ENCODE results near the gene ATOSB.
"Not testable (repeated sequence)": the region's sequence is repeated elsewhere in the genome, so short reads cannot be mapped to it uniquely, and the experiment has no call there.

The ATOSB gene

GRCh38 chr9:35162605-35163315, 47.1 kb upstream of the ATOSB start:
- Histone ChIP-seq H3K36me3 (ENCODE audit: insufficient read depth, low read length) (no peaks in the 10 kb centered on the region), H3K27ac (ENCODE audit: low read length) (no peak overlapping the region), H3K9me3 (ENCODE audit: insufficient read depth, low read length, severe bottlenecking) (no peaks in the 10 kb centered on the region), H3K9ac (ENCODE audit: low read depth, low read length) (no peak overlapping the region), H3K27me3 (ENCODE audit: insufficient read depth, low read length, poor library complexity) (peaks cover 5% of the 10 kb centered on the region), H3K79me2 (ENCODE audit: insufficient read depth, low read length) (no peaks in the 10 kb centered on the region), H3K4me1 (ENCODE audit: insufficient read depth, low read length) (no peaks in the 10 kb centered on the region), H3K4me3 (ENCODE audit: low read depth in 1 of 2, low read length in 2 of 2) (no peak overlapping the region), H2AFZ (ENCODE audit: low read depth, low read length) (no peak overlapping the region), H4K20me1 (ENCODE audit: insufficient read depth, low read length) (no peaks in the 10 kb centered on the region), H3K4me2 (ENCODE audit: insufficient read depth, low read length) (no peak overlapping the region)
- DNase-seq (no peak), ATAC-seq (ENCODE audit: insufficient read depth, low read depth) (no peak)
- TF ChIP-seq EZH2 (IDR thresholded peaks at IDR 0.05; ENCODE audit: borderline replicate concordance, low read depth, low read length, severe bottlenecking) (no peak), CTCF (IDR thresholded peaks at IDR 0.05; ENCODE audit: borderline replicate concordance, extremely low read depth, low read length, poor library complexity, severe bottlenecking) (no peak)

- Histone ChIP-seq H4K20me1 (ENCODE audit: insufficient read depth, low read length) (no peaks in the 10 kb centered on the region), H3K4me3 (ENCODE audit: low read depth in 1 of 2, low read length in 2 of 2) (no peak within 1 kb of the TSS), H3K4me1 (ENCODE audit: insufficient read depth, low read length) (no peaks in the 10 kb centered on the region), H3K9me3 (ENCODE audit: insufficient read depth, low read length, severe bottlenecking) (no peaks in the 10 kb centered on the region), H2AFZ (ENCODE audit: low read depth, low read length) (no peak within 1 kb of the TSS), H3K4me2 (ENCODE audit: insufficient read depth, low read length) (no peak within 1 kb of the TSS), H3K36me3 (ENCODE audit: insufficient read depth, low read length) (no peaks in the 10 kb centered on the region), H3K79me2 (ENCODE audit: insufficient read depth, low read length) (no peaks in the 10 kb centered on the region), H3K27ac (ENCODE audit: low read length) (no peak within 1 kb of the TSS), H3K9ac (ENCODE audit: low read depth, low read length) (no peak within 1 kb of the TSS), H3K27me3 (ENCODE audit: insufficient read depth, low read length, poor library complexity) (peaks cover 5% of the 10 kb centered on the region)
- no peak for TF ChIP-seq CTCF (IDR thresholded peaks at IDR 0.05; ENCODE audit: borderline replicate concordance, extremely low read depth, low read length, poor library complexity, severe bottlenecking)
- no peak for TF ChIP-seq EZH2 (IDR thresholded peaks at IDR 0.05; ENCODE audit: borderline replicate concordance, low read depth, low read length, severe bottlenecking)
- DNase-seq (no peak), ATAC-seq (ENCODE audit: insufficient read depth, low read depth) (no peak)
Observed at GRCh38 chr9:35161713-35162604, 46.3 kb upstream of the ATOSB start, which contains the start of gene UNC13B. TSS of gene UNC13B (plus strand) at chr9:35162009. CDS start at chr9:35162284, 275 bp downstream.

- TF ChIP-seq EZH2 (IDR thresholded peaks at IDR 0.05; ENCODE audit: borderline replicate concordance, low read depth, low read length, severe bottlenecking), result no peak
- TF ChIP-seq CTCF (IDR thresholded peaks at IDR 0.05; ENCODE audit: borderline replicate concordance, extremely low read depth, low read length, poor library complexity, severe bottlenecking), result no peak
- H3K4me2 ChIP-seq (ENCODE audit: insufficient read depth, low read length), result no peak overlapping the region
- no peaks in the 10 kb centered on the region for H3K79me2 ChIP-seq (ENCODE audit: insufficient read depth, low read length)
- DNase-seq (no peak), ATAC-seq (ENCODE audit: insufficient read depth, low read depth) (no peak)
- no peak overlapping the region for H2AFZ ChIP-seq (ENCODE audit: low read depth, low read length)
- H3K36me3 ChIP-seq (ENCODE audit: insufficient read depth, low read length), result no peaks in the 10 kb centered on the region
- H4K20me1 ChIP-seq (ENCODE audit: insufficient read depth, low read length), result no peaks in the 10 kb centered on the region
- no peak overlapping the region for H3K9ac ChIP-seq (ENCODE audit: low read depth, low read length)
- H3K27me3 ChIP-seq (ENCODE audit: insufficient read depth, low read length, poor library complexity), result peaks cover 5% of the 10 kb centered on the region
- no peak overlapping the region for H3K4me3 ChIP-seq (ENCODE audit: low read depth in 1 of 2, low read length in 2 of 2)
- H3K9me3 ChIP-seq (ENCODE audit: insufficient read depth, low read length, severe bottlenecking), result no peaks in the 10 kb centered on the region
- H3K4me1 ChIP-seq (ENCODE audit: insufficient read depth, low read length), result no peaks in the 10 kb centered on the region
- no peak overlapping the region for H3K27ac ChIP-seq (ENCODE audit: low read length)
Observed at GRCh38 chr9:35158501-35159280, 43.0 kb upstream of the ATOSB start.

GRCh38 chr9:35157836-35158235, 42.2 kb upstream of the ATOSB start:
- not testable (repeated sequence) for ATAC-seq (ENCODE audit: insufficient read depth, low read depth); H3K9me3 ChIP-seq (ENCODE audit: insufficient read depth, low read length, severe bottlenecking); H3K79me2 ChIP-seq (ENCODE audit: insufficient read depth, low read length); H3K4me3 ChIP-seq (ENCODE audit: low read depth in 1 of 2, low read length in 2 of 2); H4K20me1 ChIP-seq (ENCODE audit: insufficient read depth, low read length); H3K27ac ChIP-seq (ENCODE audit: low read length); DNase-seq; H3K9ac ChIP-seq (ENCODE audit: low read depth, low read length); H3K4me1 ChIP-seq (ENCODE audit: insufficient read depth, low read length); H3K36me3 ChIP-seq (ENCODE audit: insufficient read depth, low read length); H2AFZ ChIP-seq (ENCODE audit: low read depth, low read length); H3K4me2 ChIP-seq (ENCODE audit: insufficient read depth, low read length); H3K27me3 ChIP-seq (ENCODE audit: insufficient read depth, low read length, poor library complexity)
